EH (cell line): ENCODE results near the gene FADS6.

Source experiments
- DNase-seq: peaks from one replicate; pipeline ENCODE4 v3.0.0-alpha.2; 2015; ENCODE audit warnings: low read depth

The FADS6 gene

DNA sequence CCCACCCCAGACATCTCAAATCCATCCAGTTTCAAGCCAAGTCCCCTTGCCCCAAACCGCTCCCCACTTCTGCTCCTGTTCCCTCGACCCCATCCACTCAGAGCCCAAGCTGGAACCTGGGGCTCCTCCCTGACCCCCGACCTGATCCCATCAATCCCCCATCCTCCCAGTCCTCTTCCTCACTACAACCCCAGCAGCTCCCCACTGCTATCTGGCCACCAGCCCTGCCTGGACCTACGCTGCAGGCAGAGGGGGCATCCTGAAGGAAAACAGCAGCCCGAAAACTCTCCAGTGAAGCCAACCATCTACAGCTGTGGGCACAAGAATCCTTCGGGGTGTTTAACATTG is 24.6 kb downstream of the FADS6 start:
- DNase-seq = no peak

DNA sequence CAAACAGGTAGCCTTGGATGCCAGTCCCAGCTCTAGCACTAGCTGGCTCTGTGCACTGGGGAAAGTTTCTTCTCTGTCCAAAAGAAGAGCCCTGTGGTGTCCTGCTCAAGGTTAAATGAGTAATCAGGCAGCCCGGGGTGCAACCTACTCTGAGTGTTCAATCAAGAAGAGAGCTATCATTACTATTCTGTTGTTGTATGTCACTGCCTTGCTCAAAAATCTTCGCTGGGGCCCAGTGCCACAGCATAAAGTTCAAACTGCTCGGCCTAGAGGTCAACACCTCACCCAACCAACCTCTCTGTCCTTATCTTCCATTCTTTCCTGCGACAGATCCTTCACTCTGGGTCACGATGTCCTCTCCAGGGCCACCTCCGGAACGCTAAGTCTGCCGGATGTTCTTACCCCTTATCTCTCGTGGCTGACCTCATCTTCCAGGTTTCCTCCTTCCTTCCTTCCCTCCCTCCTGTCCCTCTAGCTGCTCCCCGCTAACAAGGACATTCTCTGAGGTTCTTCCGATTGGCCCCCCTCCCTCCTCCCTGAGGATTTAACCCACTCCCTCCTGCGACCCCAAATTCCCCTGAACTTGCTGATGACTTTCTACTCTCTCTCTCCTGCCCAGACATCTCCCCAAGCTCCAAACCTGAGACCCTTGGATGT is 25.1 kb downstream of the FADS6 start:
- no peak for DNase-seq

DNA sequence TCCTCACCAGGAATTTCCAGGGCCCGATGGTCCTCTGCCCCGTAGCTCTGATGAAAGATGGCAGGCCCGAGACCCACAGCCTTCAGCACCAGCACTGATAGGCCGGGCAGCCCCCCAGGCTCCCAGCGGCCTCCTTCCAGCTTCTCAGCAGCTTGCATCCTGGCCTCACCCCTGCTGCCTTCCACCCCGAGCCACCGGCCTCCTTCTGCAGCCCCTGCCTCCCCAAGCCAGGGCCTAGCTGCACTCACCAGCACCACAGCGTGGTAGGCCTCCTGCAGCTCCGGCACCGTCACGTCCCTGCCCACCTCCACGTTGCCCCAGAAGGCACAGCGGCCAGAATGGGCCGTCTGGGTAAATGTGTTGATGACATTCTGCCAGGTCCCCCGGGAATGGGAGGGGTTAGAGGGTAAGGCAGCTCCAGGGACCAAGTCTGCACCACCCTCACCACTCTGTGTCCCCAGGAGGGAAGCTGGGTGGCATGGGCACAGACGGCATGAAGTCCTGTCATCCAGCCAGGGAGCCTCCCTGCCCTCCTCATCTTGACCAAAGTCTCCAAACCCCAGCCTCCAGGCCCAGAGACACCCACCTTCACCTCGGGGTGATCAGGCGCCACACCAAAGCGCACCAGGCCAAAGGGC is 27.1 kb downstream of the FADS6 start:
- no peak for DNase-seq

DNA sequence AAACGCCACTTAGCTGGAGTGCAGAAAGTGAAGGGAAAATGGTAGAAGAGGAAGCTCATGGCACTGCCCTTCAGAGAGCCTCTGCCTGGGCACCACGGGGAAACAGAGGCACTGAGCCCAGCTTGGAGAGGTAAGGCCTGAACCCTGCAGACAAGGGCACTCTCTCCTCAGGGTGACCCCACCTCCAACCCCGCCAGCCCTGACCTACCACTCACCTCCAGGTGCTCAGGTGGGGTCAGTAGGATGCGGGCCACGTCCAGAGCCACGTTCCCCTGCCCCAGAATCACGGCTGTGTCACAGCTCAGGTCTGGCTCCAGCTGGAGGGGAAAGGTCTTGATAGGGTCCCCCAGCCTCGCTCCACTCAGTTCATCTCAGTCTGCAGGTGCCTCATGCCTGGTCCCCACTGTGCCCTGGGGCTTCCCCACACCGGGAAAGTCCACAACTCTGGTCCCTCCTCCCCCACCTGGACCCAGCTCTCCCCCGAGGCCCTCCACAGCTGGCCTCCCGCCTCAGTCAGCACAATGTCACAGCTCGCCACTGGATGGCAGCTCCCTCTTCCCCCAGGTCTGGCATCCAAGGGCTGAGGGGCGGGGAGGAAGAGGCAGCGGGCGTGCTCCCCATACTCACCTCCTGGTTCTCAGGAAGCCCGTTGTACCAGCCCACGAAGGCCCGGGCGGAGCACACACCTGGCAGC is 27.8 kb downstream of the FADS6 start:
- no peak for DNase-seq

DNA sequence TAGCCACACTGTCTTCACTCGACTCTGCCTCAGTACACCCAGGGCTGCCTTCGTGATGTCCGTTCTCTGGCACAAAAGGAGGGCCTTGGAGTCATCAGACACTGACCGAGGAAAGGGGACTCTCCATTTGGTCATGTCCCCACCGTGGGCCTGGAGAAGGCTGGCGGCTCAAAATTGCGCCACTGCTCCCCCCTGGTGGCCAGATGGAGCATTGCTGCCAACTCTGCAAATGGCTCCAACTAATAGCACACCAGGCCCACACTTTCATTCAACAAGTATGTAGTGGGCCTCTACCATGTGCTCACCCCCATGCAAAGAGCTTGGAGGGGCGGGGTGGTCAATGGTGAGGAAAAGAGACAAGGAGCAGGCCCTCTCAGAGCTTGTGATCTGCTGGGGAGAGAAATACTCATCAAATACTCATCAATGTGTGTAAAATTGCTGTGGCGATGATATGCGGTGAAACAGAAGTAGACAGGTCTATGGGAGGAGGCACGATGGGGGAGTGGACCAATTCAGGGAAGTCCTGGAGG is 28.5 kb downstream of the FADS6 start:
- peak; percentile 64 for DNase-seq

DNA sequence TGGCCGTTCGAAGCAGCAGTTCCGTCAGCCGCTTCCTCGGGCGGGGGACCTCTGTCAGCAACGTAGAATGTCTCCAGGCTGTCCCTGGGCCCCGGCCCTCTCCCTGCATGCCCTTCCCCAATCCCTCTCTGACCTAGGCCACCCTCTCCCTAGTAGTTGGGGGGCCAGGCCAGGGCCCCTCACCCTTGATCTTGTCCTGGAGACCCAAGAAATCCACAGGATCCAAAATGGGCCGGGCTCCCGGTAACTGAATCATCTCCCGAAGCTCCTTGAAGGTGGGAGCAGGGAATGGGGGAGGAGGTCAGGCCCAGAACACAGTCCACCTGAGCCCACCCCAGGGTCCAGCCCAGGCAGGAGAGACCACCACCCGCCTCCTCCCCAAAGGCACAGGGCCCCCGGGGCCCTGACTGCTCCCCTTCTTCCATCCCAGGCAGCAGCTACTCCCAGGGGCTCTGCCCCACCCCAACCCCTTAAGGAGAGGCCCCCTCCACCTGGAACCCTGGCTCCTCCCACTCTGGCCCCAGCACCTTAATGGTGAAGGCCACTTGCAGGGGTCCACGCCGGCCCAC is 29.1 kb downstream of the FADS6 start:
- DNase-seq = no peak

DNA sequence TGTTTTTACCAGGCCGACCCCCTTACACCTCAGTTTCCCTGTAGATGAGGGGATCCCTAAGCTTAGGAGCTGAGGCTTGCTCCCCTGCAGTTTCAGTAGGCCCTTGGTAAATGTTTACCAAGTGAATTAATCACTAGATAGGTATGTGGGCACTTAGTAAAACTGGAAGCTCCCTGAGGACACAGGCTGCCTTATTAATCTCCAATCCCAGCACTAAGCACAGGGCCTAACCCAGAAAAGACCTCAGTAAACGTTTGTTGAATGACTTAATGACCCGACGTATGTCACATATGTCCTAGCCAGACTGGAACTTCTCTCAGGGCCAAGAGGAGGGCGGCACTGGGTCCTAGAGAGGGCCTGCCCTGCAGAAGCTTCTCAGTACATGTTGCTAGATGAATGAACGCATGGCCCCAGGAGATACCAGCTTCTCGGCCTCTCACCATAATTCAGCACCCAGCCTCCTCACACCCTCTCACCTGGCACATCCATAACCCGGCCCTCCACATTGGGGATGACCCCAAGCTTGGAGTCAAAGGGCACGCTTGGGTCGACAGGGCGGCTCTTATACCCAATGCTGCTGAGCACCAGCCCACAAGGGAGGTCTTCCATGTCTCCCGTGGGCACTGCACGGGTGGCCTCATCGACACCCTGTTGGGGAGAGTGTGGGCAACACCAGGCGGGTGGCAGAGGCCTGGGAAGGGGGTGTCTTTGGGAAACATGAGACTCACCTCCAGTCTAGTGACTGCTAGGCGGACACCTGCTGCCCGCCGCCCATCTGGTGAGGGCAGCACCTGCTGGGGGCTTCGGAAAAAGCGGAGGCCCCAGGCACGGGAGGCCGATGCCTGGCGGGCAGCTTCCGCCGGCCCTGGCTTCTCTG is 29.8 kb downstream of the FADS6 start:
- peak; percentile 11 for DNase-seq

DNA sequence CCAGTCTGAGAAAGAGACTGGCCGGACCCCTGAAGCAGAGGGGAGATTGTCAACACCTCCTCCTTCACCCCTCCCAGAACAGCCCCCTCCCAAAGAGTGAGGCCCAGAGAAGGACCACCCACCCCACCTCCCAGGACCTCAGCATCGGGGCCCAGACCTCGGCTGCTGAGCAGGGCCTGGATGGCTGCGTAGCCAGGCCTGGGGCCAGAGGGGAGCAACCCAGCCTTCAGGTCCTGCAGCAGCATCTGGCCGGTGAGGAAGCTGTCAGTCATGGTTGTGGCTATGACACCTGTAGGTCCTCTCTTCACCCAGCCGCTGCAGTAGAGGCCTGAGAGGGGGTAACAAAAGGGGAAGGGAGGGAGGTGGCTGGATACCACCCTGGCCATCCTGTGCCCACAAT is 30.5 kb downstream of the FADS6 start:
- DNase-seq = no peak

DNA sequence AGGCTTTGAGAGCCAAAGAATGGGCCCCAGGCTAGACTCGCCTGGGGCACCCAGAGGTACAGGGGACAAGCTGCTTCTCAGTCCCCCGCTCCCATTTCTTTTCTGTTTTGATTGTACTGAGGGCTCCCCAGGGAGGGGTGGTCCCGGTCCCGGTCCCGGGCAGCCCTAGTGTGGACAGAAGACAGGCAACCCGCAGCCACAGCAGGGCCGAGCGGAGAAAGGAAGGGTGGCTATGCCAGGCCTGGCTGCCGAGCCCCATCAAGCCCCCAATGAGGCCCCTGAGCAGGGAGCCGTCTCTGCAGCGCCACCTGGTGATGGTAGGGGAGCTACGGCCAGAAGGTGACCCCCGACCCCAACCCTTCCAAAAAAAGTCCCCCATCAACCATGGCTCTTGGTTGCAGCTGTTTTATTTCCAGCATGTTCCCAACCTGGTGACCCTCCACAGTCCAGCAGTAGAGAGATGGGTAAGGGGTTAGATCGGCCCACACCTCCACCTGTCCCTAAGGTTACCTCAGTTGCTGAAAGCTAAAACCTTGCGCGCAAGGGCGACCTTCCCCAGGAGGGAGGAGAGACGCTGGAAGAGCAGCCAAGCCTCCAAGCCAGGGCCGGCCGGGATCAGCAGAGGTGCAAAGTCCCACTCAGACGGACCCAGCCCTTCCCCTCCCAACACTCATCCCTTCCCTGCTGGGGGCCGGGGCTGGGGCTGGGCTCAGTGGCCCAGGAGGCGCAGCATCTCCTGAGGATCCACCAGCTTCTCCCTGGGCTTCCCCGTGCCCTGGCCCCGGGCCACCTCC is 31.1 kb downstream of the FADS6 start:
- peak; percentile 54 for DNase-seq

DNA sequence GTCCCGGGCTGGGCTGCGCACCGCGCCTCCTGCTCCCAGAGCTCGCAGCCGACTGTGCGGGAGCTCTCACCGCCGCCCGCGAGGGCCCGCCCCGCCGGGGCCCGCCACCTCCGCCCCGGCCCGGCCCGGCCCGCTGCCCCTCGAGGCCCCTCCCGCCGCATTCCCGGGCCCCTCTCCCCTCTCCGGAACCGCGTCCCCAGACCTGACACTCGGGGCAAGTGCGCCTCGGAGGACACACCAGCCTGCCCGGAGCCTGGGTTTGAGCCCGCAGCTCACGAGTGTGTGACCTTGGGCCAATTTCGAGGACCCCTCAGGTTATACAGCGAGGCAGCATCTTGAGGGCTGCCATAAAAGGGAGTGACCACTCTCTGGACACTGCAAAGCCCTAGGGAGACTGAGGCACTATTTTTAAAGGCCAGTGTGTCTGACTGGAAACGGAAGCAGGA is 31.7 kb downstream of the FADS6 start:
- no peak for DNase-seq

DNA sequence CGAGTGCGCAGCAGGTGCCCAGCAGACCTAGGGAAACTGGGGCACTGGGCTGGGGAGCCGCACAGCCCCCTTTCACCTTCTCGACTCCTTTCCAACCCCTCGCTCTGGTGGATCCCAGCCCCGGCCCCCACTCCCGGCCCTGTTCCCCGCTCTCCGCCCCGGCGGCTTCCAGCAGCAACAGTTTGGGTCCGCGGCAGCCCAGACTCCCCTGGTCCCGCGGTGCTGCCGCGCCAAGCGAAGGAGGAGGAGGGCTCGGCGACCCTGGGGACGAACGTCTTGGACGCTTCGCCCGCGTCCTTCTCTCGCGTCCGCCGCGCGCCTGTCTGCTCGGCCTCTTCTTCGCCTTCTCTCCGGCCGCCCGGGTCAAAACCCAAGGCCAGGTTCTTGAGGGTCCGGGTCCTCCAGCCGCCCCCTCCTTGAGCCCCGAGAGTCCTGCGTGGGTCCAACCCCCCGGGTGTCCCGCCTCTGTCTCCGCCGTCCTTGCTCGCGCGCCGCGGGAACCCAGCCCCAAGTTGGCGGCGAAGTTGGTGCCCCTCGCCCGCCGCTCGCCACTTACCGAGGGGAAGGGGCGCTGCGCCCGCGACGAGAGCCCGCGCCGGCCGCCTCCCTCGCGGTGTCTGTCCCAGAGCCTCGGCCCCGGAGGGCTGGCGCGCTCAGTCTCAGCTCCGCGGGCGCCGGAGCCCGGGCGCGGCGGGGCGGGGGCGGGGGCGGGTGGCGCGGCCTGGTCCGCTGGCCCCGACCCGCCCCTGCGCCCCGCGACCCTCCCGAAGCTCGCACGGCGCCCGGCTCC is 32.4 kb downstream of the FADS6 start:
- no peak for DNase-seq

DNA sequence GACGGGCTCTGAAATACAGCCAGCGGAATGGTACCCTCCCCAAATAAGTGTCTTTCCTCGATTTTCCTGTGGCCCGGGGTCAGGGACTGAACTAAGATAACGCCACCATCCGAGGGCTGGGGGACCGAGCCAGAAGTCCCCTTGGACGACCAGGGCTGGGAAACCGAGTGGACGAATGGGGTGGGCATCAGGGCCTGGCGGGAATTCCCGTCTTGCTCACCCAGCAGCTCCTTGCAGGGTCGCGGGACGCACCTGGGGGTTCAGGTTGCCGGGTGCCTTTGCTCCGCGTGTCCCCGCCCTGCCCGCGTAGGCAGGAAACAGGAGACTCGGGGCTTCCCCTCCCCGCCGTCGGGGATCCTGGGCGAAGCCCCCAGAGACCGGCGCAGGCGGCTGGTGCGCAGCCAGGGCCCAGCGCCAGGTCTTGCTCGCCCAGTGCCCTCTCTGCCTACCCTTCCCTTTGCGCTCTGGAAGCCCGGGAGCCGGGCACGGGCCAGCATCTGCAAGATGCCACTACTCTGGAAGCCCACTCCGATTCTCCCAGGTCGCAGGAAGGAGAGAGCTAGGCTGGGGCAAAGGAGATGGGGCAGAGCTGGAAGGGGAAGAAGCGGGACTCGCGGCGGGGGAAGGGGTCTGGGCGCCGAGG is 33.1 kb downstream of the FADS6 start:
- DNase-seq = no peak

DNA sequence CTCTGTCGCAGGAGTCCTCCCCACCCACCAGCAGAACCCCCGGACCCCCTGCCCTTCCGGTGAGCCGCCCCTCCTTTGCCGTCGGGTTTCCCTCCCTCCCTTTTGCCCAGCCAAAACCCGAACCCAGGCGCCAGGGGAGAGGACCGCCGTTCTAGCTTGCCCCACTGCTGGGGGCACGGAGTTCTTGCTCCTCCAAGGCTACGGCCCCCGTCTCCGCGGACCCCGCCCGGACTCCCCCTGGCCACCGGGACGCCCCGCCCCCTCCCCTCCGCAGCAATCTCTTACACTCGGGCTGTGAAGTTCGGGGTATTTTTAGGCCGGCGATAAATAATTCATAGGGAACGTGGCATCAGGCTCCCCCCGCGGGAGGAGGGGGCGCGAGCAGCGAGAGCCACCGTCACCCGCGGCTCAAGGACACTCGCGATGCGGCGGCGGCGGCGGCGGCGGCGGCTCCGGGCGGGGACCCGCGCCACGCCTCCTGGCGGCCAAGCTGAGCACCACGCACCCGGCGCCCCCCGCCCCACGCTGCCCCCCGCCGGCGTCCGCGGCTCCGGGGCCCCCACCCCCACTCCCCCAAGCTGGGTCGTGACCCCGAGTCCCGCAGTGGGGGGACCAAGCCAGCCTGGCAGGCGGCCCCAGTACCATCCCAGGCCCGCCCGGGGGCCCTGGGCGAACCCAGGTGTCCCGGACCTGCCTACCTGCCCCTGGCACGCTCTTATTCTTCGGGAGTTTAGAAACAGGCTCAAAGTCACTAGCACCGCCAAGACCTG is 33.8 kb downstream of the FADS6 start, which contains the start of gene GRIN2C:
TSS of gene GRIN2C (minus strand) at position 427 of the 770 bp plus-strand sequence. CDS start 4,793 bp downstream, outside the sequence.
- no peak for DNase-seq

DNA sequence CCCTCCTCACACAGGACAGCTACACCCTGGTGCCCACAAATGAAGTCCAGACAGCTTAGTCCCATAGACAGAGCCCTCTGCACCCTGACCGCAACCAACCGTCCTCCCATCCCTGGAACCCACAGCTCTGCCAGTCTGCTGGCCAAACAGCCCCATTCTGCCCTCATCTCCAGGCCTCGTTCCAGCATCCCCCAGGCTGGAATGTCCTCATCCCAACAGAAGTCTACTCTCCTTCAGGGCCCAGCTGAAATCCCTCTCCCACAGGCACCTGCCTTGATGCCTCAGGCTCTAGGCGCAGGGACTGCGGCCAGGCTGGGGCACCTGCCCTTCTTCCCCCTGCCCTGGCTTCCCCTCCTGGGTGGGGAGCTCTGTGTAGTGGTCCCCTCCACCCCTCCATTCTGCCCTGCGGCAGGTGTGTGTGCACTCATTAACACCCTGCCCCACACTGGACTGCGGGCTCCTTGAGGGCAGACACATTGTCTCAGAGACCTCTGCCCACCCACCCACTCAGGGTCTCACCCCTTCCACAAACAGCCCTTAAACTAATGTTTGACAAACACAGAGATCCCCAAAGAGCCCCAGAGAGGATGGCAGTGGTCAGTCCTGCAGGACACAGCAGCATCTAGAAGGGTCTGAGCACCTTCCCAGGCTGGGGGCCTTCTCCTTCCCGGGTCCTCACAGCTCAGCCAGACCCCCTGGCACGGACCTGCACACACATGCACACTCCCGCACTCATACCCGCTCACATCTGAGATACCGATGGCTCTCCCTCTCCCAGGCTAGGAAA is 34.6 kb downstream of the FADS6 start:
- peak; percentile 29 for DNase-seq

DNA sequence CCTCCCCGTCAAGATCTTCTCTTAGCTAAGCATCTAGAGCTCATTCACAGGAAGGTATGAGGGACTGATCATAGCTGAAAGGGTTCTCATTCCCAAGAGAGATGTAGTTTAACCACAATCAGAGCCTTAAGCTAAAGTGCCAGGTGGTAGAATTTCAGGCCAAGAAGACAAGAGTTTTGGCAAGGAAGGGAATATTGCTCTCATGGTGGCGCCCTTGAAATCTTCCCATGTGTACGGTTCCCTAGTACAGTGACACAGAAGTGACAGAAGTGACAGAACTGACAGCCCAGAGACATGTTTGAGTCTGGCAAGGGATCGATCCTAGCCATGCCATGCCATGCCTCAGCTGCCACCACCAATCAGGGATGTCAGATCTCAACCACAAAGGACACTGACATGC is 36.2 kb downstream of the FADS6 start:
- no peak for DNase-seq

DNA sequence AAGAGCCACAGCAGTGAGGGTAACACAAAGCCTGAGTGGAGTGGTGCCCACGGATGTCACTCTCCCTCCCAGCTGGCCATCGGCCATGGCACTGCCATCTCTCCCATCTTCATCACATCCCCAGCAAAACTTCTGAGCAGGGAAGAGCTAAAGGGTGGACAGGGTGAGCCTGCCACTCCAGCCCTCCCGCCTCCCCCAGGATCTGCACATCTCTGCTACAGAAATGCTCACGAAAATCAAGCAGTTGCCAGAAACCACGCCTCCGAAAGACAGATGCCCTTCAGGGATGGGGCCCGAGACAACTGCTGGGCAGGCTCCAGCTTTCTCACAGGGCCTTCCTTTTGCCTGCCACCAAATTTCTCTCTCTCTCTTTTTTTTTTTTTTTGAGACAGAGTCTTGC is 37.3 kb downstream of the FADS6 start:
- no peak for DNase-seq

DNA sequence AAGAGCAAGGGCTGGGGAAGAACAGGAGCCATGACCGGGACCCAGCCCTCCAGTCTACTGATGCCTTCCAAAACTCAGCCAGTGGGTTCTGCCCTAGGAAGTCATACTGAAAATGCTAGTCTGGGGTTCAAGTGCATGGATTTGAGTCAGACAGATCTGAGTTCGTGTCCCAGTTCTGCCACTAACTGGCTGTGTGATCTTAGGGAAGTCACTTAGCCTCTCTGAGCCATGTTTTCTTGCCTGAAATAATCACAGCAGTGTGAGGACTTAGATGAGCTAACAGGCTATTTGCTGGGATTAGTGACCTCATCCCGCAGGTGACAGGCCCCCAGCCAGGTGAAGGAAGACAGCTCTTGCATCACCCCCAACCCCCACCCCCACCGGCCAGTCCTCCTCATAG is 38.1 kb downstream of the FADS6 start:
- no peak for DNase-seq

DNA sequence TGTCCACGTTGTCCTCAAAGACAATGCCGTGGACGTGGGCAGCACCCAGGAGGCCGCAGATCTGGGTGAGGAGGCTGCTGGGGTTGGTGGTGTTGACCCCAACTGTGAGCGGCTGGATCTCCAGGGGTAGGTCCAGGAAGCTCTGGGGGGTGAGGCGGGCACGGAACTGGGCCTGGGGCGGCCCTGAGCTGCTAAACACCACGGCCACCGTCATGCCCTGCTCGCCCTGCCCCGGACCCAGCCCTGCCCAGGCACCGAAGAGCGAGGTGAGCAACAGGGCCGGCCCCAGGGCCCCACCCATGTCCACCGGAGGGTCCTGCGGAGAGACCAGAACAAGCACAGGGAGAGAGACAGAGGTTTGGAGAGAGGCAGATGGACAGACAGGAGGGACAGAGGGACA is 38.6 kb downstream of the FADS6 start:
- no peak for DNase-seq
